CD14-positive monocyte (primary cell): ENCODE data around the gene EPSTI1. TPM values are rescaled to one million over a fixed set of nuclear protein-coding genes. Genes with fewer than 3 reads are reported as not detected.

Experiments
- DNase-seq, 3 donors: peaks; one replicate each; pipeline ENCODE4 v3.0.0-alpha.2; 2011 to 2022
- H2AFZ ChIP-seq: 2 replicates; pipeline ENCODE4 v1.6.0; 2012; ENCODE audit warnings: mild to moderate bottlenecking, low read depth, low read length, inconsistent platforms; ENCODE audit not compliant: insufficient read depth, poor library complexity, severe bottlenecking
- H3K27ac ChIP-seq, 2 donors: 1 replicate in 1 of 2; 2 replicates in 1 of 2; pipeline ENCODE4 v1.5.1; 2012 to 2013; ENCODE audit warnings: low read length in 2 of 2, control low read depth in 1 of 2, inconsistent platforms in 1 of 2, low read depth in 1 of 2, mild to moderate bottlenecking in 1 of 2
- H3K27me3 ChIP-seq, 2 donors: one replicate each; pipeline versions ENCODE4 v1.6.0 to v1.6.1; 2011 to 2013; ENCODE audit warnings: low read length in 2 of 2; ENCODE audit not compliant: control insufficient read depth in 2 of 2, insufficient read depth in 2 of 2
- H3K36me3 ChIP-seq, 2 donors: replicated peaks in 1 of 2; 1 replicate in 1 of 2; 2 replicates in 1 of 2; pipeline versions ENCODE4 v1.5.1 to v1.6.1; 2012 to 2013; ENCODE audit warnings: low read length in 2 of 2, control low read depth in 1 of 2, inconsistent platforms in 1 of 2, mild to moderate bottlenecking in 1 of 2; ENCODE audit not compliant: insufficient read depth in 2 of 2, control insufficient read depth in 1 of 2
- H3K4me1 ChIP-seq, 2 donors: 1 replicate in 1 of 2; 2 replicates in 1 of 2; pipeline versions ENCODE4 v1.5.1 to v1.6.1; 2012 to 2013; ENCODE audit warnings: low read length in 2 of 2, control low read depth in 1 of 2, inconsistent platforms in 1 of 2, mild to moderate bottlenecking in 1 of 2, moderate library complexity in 1 of 2; ENCODE audit not compliant: insufficient read depth in 2 of 2, control insufficient read depth in 1 of 2
- H3K4me2 ChIP-seq: replicated peaks from 2 replicates; pipeline ENCODE3; 2012; ENCODE audit warnings: low read length, moderate library complexity, mild to moderate bottlenecking; ENCODE audit not compliant: poor library complexity, severe bottlenecking; ENCODE audit errors: extremely low read depth
- H3K4me3 ChIP-seq, 3 experiments: fragments of 200-600 bp in 1 of 3; sonication (generic) in 1 of 3; replicated peaks in 1 of 3; 1 replicate in 2 of 3; 2 replicates in 1 of 3; pipeline ENCODE4 v1.5.1; 2011 to 2013; ENCODE audit warnings: low read length in 3 of 3, mild to moderate bottlenecking in 3 of 3, control low read depth in 2 of 3, low read depth in 2 of 3, inconsistent platforms in 1 of 3, moderate library complexity in 1 of 3
- H3K79me2 ChIP-seq: 2 replicates; pipeline ENCODE4 v1.6.0; 2012; ENCODE audit warnings: mild to moderate bottlenecking, control low read depth, inconsistent platforms, low read length, moderate library complexity; ENCODE audit not compliant: insufficient read depth
- H3K9ac ChIP-seq: 2 replicates; pipeline ENCODE4 v1.6.0; 2017; ENCODE audit warnings: low read length, mild to moderate bottlenecking; ENCODE audit not compliant: insufficient read depth, poor library complexity, severe bottlenecking
- H3K9me3 ChIP-seq, 2 donors: replicated peaks in 1 of 2; 1 replicate in 1 of 2; 2 replicates in 1 of 2; pipeline versions ENCODE4 v1.5.1 to v1.6.1; 2012 to 2013; ENCODE audit warnings: low read length in 2 of 2, control low read depth in 1 of 2; ENCODE audit not compliant: control insufficient read depth in 1 of 2, insufficient read depth in 1 of 2
- H4K20me1 ChIP-seq: 2 replicates; pipeline ENCODE4 v1.6.0; 2012; ENCODE audit warnings: mild to moderate bottlenecking, low read length, control low read depth, moderate library complexity; ENCODE audit not compliant: insufficient read depth
- H3K27ac Mint-ChIP-seq, 7 donors: one replicate each; pipeline ENCODE4 v1.8.0; 2020; ENCODE audit warnings: mild to moderate bottlenecking in 7 of 7, mixed read lengths in 7 of 7, moderate library complexity in 6 of 7, inconsistent platforms in 2 of 7
- H3K27me3 Mint-ChIP-seq, 3 donors: one replicate each; pipeline ENCODE4 v1.8.0; 2021 to 2022; ENCODE audit warnings: low read depth in 3 of 3, mild to moderate bottlenecking in 3 of 3, mixed read lengths in 3 of 3, moderate library complexity in 3 of 3, inconsistent platforms in 1 of 3
- H3K36me3 Mint-ChIP-seq, 2 donors: one replicate each; pipeline ENCODE4 v1.8.0; 2020; ENCODE audit warnings: mixed read lengths in 2 of 2, inconsistent platforms in 1 of 2, mild to moderate bottlenecking in 1 of 2
- H3K4me1 Mint-ChIP-seq: one replicate; pipeline ENCODE4 v1.8.0; 2020; ENCODE audit warnings: mild to moderate bottlenecking, mixed read lengths
- H3K4me3 Mint-ChIP-seq, 2 donors: one replicate each; pipeline ENCODE4 v1.8.0; 2020; ENCODE audit warnings: mild to moderate bottlenecking in 2 of 2, mixed read lengths in 2 of 2, moderate library complexity in 1 of 2
- H3K9me3 Mint-ChIP-seq, 7 donors: one replicate each; pipeline ENCODE4 v1.8.0; 2020 to 2022; ENCODE audit warnings: mixed read lengths in 7 of 7, mild to moderate bottlenecking in 6 of 7, moderate library complexity in 6 of 7, inconsistent platforms in 2 of 7
- whole genome bisulfite sequencing: methylation state at CpG from one replicate; pipeline ENCODE4 v1.1.5; 2013; ENCODE audit warnings: missing lambda C conversion rate; ENCODE audit not compliant: insufficient coverage; 5-methylcytosine and 5-hydroxymethylcytosine counted together
- intact Hi-C, 2 donors: fragments of 100-400 bp; cut with micrococcal nuclease; formaldehyde crosslinking; loops; one replicate each; pipeline versions ENCODE4 v1.15.0 to v1.15.1; 2023
- polyA plus RNA-seq, 3 donors: library from polyadenylated mRNA; depleted of rRNA in 1 of 3; unstranded in 2 of 3; stranded (reverse) in 1 of 3; fragments of 300-500 nt in 2 of 3; fragments of >200 nt in 1 of 3; fragmentation: Illumina TruSeq in 2 of 3; gene quantifications; 1 replicate in 2 of 3; 2 replicates in 1 of 3; pipeline ENCODE4 v1.2.3, GENCODE V29; 2012 to 2021
- TF ChIP-seq, protein P1 (sequence below): fragments of 200-600 bp; IDR thresholded peaks from one replicate; pipeline ENCODE4 v1.8.0; 2022; ENCODE audit warnings: antibody characterized with exemption, mild to moderate bottlenecking

EPSTI1 gene
- polyA plus RNA-seq, 3 donors: 14.6 to 19.9 (median 16.4) TPM

- Histone ChIP-seq H3K79me2 (no peaks in the 10 kb centered on the region), H3K4me1 (no peaks in the 10 kb centered on the region), H3K36me3 (no peaks in the 10 kb centered on the region), H3K27me3 (no peaks in the 10 kb centered on the region), H4K20me1 (no peaks in the 10 kb centered on the region), H3K4me2 (no peak overlapping the region), H2AFZ (no peak overlapping the region), H3K27ac (no peak overlapping the region), H3K9me3 (no peaks in the 10 kb centered on the region), H3K4me3 (no peak overlapping the region), H3K9ac (no peak overlapping the region)
- TF ChIP-seq, protein P1, sequence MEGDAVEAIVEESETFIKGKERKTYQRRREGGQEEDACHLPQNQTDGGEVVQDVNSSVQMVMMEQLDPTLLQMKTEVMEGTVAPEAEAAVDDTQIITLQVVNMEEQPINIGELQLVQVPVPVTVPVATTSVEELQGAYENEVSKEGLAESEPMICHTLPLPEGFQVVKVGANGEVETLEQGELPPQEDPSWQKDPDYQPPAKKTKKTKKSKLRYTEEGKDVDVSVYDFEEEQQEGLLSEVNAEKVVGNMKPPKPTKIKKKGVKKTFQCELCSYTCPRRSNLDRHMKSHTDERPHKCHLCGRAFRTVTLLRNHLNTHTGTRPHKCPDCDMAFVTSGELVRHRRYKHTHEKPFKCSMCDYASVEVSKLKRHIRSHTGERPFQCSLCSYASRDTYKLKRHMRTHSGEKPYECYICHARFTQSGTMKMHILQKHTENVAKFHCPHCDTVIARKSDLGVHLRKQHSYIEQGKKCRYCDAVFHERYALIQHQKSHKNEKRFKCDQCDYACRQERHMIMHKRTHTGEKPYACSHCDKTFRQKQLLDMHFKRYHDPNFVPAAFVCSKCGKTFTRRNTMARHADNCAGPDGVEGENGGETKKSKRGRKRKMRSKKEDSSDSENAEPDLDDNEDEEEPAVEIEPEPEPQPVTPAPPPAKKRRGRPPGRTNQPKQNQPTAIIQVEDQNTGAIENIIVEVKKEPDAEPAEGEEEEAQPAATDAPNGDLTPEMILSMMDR: no peak
- intact Hi-C loops: no loop called here
- Mint-ChIP-seq H3K9me3 (peaks cover 0 to 3% (median 0%) of the 10 kb centered on the region in 7 donors), H3K27ac (no peak overlapping the region), H3K4me1 (no peaks in the 10 kb centered on the region), H3K27me3 (peaks cover 0 to 2% (median 1%) of the 10 kb centered on the region in 3 donors), H3K4me3 (no peak overlapping the region), H3K36me3 (no peaks in the 10 kb centered on the region)
- 81% methylated on average over 3 of the region's 5 CpGs for WGBS
- DNase-seq: no peak
These were observed 24.2 kb upstream of the EPSTI1 start for GRCh38 chr13:43016226-43016625.

DNA sequence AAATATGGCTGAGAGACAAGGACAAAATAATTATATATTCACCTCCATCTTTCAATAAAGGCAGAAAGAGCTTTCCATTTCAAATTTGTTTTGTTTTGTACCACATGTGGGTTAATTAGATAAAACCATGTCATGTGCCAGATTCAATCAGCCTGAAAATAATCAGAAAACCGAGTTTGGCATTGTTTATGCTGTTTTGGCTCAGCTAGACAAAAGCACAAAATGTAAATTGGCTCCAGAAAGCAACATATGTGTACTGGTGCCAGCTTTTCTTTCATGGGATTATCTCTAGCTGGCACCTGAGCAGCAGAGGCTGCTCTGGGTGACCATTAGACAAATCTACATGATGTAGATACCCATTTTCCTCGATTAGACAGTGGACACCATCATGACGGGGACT is 22.1 kb upstream of the EPSTI1 start:
- Histone ChIP-seq H3K4me3 (no peak overlapping the region), H3K9ac (no peak overlapping the region), H3K27me3 (no peaks in the 10 kb centered on the region), H3K9me3 (no peaks in the 10 kb centered on the region), H3K79me2 (no peaks in the 10 kb centered on the region), H2AFZ (no peak overlapping the region), H3K4me2 (no peak overlapping the region), H3K36me3 (no peaks in the 10 kb centered on the region), H4K20me1 (no peaks in the 10 kb centered on the region), H3K4me1 (no peaks in the 10 kb centered on the region), H3K27ac (no peak overlapping the region)
- Mint-ChIP-seq H3K4me1 (no peaks in the 10 kb centered on the region), H3K27me3 (peaks cover 0 to 2% (median 1%) of the 10 kb centered on the region in 3 donors), H3K27ac (no peak overlapping the region), H3K9me3 (peaks cover 0 to 3% (median 0%) of the 10 kb centered on the region in 7 donors), H3K36me3 (no peaks in the 10 kb centered on the region), H3K4me3 (no peak overlapping the region)
- DNase-seq: no peak
- TF ChIP-seq, protein P1: no peak
- intact Hi-C loops: no loop called here
- WGBS: 88% methylated on average over 2 of the region's 3 CpGs
